Liver (tissue), 3 donors: ENCODE results near the gene DEGS1.
A peak's percentile ranks its signal among the peaks of the same experiment; 100 is the strongest.

Source experiments
- GABPA ChIP-seq, 2 donors: IDR thresholded peaks in 1 of 2; conservative IDR thresholded peaks in 1 of 2; 2 replicates each; pipeline ENCODE4 v1.6.1; 2016; ENCODE audit warnings: antibody characterized with exemption in 2 of 2, mild to moderate bottlenecking in 1 of 2, moderate library complexity in 1 of 2
- HNF4A ChIP-seq, 2 donors: conservative IDR thresholded peaks; 2 replicates each; pipeline ENCODE4 v1.6.1; 2016; ENCODE audit warnings: antibody characterized with exemption in 2 of 2, mild to moderate bottlenecking in 2 of 2
- TAF1 ChIP-seq: conservative IDR thresholded peaks from 2 replicates; pipeline ENCODE4 v1.6.1; 2016; ENCODE audit warnings: antibody characterized with exemption, mild to moderate bottlenecking
- YY1 ChIP-seq: IDR thresholded peaks from 2 replicates; pipeline ENCODE4 v1.6.1; 2016; ENCODE audit warnings: antibody characterized with exemption, mild to moderate bottlenecking
- TF ChIP-seq, protein P1 (sequence below): fragments of 150-350 bp; IDR thresholded peaks from 2 replicates; pipeline ENCODE4 v1.5.1; 2017; ENCODE audit warnings: improper control_type of control experiment, low read depth, low read length; ENCODE audit not compliant: missing input control
- TF ChIP-seq, protein P2 (sequence below): IDR thresholded peaks from 2 replicates; pipeline ENCODE4 v1.6.1; 2016; ENCODE audit warnings: antibody characterized with exemption
- donor health status: healthy.
- donor health status: healthy.

DNA sequence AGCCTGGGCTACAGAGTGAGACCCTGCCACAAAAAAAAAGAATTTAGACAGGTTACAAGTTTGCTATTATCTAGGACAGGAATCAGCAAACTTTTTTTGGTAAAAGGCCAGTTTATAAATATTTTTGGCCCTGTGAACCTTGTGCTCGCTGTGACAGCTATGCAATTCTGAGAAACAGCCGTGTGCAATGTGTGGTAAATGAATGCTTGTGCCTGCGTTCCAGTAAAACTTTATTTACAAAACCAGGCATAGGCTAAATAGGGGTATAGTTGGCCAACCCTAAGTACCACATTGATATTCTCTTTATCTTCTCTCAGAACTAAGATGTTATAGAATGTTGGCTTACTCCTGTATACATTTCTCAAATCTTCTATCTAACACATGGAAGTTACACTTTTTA is 44.8 kb upstream of the DEGS1 start:
- TF ChIP-seq, protein P1, sequence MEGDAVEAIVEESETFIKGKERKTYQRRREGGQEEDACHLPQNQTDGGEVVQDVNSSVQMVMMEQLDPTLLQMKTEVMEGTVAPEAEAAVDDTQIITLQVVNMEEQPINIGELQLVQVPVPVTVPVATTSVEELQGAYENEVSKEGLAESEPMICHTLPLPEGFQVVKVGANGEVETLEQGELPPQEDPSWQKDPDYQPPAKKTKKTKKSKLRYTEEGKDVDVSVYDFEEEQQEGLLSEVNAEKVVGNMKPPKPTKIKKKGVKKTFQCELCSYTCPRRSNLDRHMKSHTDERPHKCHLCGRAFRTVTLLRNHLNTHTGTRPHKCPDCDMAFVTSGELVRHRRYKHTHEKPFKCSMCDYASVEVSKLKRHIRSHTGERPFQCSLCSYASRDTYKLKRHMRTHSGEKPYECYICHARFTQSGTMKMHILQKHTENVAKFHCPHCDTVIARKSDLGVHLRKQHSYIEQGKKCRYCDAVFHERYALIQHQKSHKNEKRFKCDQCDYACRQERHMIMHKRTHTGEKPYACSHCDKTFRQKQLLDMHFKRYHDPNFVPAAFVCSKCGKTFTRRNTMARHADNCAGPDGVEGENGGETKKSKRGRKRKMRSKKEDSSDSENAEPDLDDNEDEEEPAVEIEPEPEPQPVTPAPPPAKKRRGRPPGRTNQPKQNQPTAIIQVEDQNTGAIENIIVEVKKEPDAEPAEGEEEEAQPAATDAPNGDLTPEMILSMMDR = no peak
- TF ChIP-seq HNF4A (conservative IDR thresholded peaks at IDR 0.05) = peak; percentile 62 to 65
- TF ChIP-seq GABPA (IDR thresholded peaks at IDR 0.05 in 1 of 2, conservative IDR thresholded peaks at IDR 0.05 in 1 of 2) = no peak
- no peak for TF ChIP-seq TAF1
- TF ChIP-seq YY1 = peak; percentile 24
- TF ChIP-seq, protein P2, sequence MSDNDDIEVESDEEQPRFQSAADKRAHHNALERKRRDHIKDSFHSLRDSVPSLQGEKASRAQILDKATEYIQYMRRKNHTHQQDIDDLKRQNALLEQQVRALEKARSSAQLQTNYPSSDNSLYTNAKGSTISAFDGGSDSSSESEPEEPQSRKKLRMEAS = peak; percentile 35
